ENCODE results near the gene NDST3.

- TF ChIP-seq CTCF (IDR thresholded peaks at IDR 0.05) (no peak), POLR2A (IDR thresholded peaks at IDR 0.05) (no peak)
Measured at GRCh38 chr4:118277243-118277642, 243.0 kb downstream of the NDST3 start.

Measured in tibial nerve (tissue), 3 donors.